Activated T-cell treated with anti-CD3 and anti-CD28 coated beads for 24 hours (primary cell): ENCODE measurements around the gene LRP11.

Experiments
- DNase-seq: peaks from one replicate; pipeline ENCODE4 v3.0.0-alpha.2; 2020; ENCODE audit warnings: low read depth

The LRP11 gene

DNA sequence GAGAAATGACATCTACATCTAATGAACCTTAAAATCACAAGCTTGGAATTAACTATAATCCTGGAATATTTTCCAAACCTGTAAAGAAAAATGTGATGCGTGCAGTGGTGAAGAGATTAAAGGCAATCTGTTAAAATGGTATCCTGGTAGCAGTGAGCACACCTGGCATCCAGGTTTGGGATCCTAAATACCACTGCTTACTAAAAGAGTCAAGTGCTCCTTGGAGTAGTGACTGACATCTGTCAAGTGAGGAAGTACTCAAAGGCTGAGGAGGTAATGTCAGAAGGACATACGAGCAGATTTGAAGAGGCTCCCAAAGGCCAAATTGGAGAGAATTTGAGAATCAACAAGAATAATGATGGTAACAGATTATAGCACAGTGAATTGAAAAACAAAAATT, 81.8 kb downstream of the LRP11 start:
- DNase-seq = no peak

DNA sequence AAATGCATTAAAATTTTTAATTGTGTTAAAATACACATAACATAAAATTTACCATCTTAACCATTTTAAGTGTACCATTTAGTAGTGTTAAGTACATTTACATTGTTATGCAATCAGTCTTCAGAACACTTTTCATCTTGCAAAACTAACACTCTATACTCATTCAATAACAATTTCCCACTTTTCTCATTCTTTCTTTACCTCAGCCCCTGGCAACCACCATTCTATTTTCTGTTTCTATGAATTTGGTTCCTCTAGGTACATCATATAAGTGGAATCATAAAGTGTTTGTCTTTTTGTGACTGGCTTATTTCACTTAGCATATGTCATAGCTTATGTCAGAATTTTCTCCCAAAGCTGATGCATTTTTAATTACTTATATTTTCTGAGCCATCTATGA, 82.4 kb downstream of the LRP11 start:
- no peak for DNase-seq

DNA sequence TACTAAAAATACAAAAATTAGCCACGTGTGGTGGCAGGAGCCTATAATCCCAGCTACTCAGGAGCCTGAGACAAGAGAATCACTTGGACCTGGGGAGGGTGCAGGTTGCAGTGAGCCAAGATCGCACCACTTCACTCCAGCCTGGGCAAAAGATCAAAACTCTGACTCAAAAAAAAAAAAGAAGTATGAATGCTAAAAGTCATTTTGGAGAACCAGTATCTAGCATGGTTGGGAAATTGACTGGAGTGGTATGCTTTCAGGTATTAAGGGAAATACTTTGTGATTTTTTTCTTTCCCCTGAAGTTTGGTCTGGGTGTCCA, 84.6 kb downstream of the LRP11 start:
- no peak for DNase-seq

DNA sequence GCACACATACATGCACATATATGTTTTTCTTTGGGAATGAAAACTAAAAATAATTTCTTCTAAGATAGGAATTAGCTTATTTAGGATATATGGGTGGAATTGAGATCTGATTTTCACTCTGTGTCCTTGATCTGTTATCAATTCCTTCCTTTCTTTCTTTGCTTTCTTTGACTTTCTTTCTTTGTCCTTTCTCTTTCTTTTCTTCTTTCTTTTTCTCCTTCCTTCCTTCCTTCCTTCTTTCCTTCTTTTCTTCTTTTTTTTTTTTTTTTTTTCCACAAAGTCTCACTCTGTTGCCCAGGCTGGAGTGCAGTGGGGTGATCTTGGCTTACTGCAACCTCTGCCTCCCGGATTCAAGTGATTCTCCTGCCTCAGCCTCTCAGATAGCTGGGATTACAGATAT, 86.5 kb downstream of the LRP11 start:
- DNase-seq = no peak

DNA sequence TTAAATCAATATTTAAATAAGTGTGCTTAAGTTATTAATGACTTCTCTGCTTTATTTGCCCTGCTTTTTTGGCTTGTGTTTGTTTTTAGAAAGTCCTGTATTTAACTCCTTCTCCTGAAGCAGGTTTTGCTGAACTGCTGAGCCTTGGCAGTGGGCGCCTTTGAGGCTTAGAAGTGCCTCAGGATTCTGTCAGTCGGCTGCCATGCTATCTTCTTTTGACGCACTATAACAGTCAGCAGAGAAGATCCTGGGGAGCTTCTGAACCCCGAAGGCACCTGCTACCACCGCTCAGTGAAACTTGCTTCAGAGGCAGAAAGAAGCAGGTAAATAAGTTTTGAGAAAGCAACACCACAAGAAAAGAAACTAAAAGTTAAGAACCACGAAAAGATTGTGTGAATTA, 92.2 kb downstream of the LRP11 start:
- no peak for DNase-seq

DNA sequence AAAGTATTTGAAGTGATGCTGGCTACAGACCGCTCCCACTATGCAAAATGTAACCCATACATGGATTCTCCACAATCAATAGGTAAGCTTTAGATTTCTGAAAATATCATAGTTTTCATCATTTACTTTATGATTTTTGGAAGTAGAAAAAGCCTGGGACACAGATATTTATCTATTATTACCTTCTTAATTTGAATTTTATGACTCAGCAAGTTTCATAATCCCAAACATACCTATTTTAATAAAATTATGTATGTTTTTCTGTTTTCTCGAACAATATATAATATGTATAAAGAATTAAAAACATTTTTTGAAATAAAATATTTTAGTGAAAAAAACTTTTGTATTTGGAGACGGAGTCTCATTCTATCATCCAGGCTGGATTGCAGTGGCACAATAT, 93.0 kb downstream of the LRP11 start:
- DNase-seq = no peak

DNA sequence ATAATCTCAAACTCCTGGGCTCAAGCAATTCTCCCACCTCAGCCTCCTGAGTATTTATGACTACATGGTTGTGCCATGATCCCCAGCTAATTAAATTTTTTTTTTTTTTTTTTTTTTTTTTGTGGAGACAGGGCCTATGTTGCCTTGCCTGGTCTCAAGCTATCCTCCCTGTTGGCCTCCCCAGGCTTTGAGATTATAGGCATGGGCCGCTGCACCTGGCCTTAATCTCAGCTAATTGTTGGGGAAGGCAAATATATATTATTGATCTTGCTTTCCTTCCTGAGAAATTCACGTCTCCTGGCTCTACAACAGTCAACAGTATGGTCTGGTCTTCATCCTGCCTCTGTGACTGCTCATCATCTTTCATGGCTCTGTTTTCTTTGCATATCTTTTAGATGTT, 94.5 kb downstream of the LRP11 start:
- DNase-seq = no peak
